ENCODE results near the gene RNF167.
"Not testable (repeated sequence)": the region's sequence is repeated elsewhere in the genome, so short reads cannot be mapped to it uniquely, and the experiment has no call there.

Gene RNF167

DNA sequence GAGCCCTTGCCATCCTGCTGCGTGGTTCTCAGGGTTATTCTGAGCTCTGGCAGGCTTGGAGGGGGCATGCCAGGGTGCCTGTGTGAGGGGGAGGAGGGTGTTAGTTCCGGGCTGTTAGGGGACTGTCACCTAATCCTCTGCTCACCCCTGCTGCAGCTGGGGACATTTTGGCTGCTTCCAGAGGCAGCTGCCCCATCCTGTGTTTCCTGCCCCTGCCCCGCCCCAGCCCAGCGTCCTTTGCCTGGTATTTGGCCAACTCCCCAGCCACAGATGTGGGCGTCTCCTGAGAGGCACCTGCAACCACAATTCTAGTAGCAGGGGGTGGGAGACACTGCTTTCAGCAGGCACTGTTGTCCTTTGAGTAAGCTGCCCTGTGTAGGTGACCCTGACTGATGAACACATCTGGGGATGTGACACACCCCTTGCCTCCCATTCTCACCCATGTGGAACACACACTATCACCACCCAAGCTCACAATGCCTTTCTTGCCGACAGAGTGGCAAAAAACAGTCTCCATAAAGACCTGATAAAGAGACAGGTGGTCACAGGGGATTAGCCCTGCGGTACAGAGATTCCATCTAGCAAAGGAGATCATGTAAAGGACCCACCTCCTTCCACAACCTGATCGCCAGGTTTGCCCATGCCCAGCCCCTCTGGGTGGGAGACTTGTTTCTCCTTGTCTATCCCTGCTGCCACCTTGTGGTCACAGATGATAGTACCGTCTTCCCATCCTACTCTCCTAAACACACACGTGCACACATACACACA is 36.8 kb upstream of the RNF167 start, which contains the start of gene CHRNE:
CHRNE (minus strand) TSS at position 48 of the 768 bp plus-strand sequence; CDS start at position 13, 35 bp downstream.
- DNase-seq: peak; percentile 46

DNA sequence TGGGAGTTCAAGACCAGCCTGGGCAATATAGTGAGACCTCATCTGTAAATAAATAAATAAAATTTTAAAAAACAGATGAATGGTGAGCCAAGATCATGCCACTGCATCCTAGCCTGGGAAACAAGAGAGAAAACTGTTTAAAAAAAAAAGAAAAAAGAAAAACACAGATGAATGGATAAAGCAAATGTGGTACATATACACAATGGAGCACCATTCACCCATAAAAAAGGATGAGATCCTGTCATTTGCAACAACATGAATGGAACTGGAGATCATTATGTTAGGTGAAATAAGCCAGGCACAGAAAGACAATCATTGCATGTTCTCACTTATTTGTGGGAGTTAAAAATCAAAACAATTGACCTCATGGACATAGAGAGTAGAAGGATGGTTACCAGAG is 33.4 kb upstream of the RNF167 start:
- not testable (repeated sequence) for DNase-seq

DNA sequence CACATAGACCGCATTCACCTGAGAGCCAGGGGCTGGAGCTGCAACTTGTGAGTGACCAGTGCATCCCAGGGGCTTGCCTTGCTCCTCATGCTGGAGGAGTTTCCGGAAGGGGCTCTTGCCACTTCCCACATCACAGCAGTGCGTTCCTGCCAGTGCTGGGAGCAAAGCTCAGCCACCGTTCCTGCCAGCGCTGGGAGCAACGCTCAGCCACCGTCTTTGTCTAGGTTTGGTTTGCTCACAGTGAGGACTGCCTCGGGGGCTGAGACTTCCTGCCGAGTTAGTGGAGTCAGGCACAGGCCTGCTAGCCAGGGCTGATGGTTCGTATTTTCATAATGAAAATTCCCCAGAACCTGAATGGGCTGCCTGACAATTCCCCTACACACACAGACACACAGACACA is 31.8 kb upstream of the RNF167 start:
- no peak for DNase-seq

DNA sequence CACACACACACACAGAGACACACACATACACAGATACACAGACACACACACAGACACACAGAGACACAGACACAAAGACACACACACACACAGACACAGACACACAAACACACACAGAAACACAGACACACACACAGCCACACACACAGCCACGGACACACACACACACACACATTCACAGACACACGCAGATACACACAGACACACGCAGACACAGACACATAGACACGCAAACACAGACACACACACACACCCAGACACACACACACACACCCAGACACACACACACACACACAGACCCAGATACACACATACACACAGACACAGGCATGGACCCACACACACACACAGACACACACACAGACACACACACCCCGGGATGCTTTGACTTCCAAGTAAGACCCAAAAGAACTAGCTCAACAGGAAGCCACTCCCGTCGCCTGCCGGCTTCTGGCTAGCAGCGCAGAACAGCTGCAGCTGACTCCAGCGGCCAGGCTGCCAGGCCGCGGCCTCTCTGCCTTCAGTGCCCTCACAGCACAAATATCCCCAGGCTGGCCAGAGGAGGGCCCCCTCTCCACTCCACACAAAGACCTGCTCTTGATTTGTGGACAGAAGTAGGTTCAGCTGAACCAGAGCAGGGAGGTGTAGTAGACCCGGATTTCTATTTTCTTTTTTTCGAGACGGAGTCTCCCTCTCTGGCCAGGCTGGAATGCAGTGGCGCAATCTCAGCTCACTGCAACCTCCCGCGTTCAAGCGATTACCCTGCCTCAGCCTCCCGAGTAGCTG is 31.2 kb upstream of the RNF167 start:
- DNase-seq: peak; percentile 54

DNA sequence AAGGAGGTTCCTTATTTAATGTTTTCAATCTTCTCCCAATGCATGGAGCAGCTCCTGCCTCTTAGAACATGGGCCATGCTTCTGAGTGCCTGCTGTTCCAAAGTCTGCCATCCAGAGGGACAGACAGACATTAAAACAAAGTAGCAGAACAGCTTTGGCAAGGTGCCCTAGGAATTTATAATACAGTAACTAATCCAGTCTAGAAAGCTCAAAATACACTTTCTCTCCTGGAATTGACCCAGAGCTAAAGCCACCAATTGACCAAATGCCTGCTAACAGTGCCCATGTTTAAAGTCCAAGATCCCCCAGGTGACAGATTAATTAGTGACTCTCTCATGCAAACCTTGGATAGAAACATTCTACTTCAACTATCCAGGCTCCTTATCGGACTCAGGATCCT is 26.1 kb upstream of the RNF167 start:
- no peak for DNase-seq

DNA sequence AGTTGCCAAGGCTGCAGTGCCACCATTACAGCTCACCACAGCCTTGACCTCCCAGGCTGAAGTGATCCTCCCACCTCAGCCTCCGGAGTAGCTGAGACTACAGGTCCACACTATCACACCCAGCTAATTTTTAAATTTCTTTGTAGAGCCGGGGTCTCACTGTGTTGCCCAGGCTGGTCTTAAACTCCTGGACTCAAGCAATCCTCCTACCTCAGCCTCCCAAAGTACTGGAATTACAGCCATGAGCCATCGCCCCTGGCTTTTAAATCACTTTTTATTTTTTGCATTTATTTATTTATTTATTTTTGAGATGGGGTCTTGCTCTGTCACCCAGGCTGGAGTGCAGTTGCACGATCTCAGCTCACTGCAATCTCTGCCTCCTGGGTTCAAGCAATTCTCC is 25.5 kb upstream of the RNF167 start:
- not testable (repeated sequence) for DNase-seq

DNA sequence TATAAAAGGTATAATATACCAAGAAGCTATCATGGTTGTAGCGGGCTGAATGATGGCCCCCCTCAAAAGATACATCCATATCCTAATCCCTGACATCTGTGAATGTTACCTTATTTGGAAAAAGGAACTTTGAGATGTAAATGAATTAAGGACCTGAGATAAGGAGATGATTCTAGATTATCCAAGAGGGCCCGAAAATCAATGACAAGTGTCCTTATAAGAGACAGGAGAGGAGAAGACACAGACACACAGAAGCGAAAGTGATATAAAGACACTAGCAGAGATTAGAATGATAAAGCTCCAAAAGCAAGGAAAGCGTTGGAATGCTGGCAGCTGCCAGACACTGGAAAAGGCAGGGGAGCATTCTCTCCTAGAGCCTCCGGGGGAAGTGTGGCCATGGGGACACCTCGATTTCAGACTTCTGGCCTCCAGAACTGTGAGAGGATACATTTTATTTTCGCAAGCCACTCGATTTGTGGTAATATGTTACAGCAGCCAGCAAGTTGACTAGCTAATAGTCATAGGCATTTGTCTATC is 20.5 kb upstream of the RNF167 start:
- DNase-seq: no peak

DNA sequence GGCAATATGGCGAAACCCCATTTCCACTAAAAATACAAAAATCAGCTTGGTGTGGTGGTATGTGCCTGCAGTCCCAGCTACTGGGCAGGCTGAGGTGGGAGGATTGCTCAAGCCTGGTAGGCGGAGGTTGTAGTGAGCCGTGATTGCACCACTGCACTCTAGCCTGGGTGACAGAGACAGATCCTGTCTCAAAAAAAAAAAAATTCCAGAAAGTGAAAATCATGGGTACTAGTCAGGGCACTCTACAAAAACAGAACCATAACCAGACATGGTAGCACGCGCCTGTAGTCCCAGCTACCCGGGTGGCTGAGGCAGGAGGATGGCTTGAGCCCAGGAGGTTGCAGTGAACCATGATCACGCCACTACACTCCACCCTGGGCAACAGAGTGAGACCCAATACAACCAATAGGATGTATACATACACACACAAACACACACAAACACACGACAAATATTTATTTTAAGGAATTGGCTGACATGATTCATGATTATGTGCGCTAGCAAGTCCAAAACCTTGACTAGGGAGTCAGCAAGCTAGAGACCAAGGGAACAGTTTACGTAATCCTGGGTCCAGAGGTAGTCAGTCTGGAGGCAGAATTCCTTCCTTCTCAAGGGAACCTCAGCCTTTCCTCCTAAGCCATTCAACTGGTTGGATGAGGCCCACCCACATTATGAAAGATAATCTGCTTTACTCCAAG is 19.6 kb upstream of the RNF167 start:
- no peak for DNase-seq

DNA sequence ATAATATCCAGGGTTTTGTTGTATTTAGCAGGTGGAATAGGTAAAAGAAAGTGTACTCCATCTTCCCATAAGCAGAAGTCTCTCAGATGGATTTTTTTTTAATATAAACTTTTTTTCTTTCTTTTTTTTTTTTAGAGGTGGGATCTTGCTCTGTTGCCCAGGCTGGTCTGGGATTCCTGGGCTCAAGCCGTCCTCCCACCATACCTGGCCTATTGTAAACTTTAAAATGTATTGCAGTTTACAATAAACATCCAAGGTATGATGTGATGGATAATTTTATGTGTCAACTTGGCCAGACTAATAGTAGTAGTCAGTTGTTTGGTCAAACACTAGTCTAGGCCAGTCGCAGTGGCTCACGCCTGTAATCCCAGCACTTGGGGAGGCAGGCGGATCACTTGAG is 18.7 kb upstream of the RNF167 start:
- DNase-seq: no peak

DNA sequence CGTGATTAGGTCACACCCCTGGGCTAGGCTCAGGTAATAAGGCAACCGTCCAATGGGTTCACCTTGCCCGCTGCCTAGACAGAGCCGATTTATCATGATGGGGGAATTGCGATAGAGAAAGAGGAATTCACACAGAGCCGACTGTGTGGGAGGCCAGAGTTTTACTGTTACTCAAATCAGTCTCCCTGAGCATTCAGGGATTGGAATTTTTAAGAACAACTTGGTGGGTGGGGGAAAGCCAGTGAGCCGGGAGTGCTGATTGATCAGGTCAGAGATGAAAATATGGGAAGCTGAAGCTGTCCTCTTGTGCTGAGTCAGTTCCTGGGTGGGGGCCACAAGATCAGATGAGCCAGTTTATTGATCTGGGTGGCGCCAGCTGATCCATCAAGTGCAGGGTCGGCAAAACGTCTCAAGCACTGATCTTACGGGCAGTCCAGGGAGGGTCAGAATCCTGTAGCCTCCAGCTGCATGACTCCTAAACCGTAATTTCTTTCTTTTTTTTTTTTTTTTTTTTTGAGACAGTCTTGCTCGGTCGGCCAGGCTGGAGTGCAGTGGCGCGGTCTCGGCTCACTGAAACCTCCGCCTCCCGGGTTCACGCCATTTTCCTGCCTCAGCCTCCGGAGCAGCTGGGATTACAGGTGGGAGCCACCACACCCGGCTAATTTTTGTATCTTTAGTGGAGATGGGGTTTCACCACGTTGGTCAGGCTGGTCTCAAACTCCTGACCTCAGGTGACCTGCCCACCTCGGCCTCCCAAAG is 13.3 kb upstream of the RNF167 start:
- DNase-seq: not testable (repeated sequence)

DNA sequence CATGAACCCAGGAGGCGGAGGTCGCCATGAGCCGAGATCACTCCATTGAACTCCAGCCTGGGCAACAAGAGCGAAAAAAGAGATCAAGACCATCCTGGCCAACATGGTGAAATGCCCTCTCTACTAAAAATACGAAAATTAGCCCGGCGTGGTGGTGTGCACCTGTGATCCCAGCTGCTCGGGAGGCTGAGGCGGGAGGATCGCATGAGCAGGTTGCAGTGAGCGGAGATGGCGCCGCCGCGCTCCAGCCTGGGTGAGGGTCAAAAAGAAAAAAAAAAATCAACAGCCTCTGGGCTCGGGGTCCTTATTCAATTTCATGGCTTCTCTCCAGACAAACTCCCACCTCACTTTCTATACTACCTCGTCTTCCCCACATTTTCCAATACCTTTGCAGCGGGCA is 11.2 kb upstream of the RNF167 start:
- no peak for DNase-seq

DNA sequence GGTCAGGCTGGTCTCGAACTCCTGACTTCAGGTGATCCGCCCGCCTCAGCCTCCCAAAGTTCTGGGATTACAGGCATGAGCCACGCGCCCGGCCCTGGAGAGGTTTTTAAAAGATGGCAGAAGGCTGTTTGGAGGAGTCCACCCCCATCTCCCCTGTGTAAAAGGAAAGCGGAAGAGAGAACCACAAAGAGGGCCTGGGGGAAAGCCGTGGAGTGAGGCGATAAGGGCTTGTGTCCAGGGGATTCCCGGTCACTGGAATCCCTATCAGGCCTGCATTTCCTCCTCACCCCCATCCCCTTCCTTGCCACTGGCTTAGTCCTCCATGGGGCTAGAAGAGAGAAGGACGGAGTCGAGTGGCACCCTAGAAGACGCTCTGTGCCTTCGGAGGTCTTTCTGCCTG is 8.1 kb upstream of the RNF167 start, which contains the start of gene GP1BA:
GP1BA (plus strand) TSS at position 315 of the 400 bp plus-strand sequence. CDS start 328 bp downstream, outside the sequence.
- no peak for DNase-seq

DNA sequence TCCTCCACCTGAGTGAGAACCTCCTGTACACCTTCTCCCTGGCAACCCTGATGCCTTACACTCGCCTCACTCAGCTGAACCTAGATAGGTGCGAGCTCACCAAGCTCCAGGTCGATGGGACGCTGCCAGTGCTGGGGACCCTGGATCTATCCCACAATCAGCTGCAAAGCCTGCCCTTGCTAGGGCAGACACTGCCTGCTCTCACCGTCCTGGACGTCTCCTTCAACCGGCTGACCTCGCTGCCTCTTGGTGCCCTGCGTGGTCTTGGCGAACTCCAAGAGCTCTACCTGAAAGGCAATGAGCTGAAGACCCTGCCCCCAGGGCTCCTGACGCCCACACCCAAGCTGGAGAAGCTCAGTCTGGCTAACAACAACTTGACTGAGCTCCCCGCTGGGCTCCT is 7.3 kb upstream of the RNF167 start:
- DNase-seq: no peak

DNA sequence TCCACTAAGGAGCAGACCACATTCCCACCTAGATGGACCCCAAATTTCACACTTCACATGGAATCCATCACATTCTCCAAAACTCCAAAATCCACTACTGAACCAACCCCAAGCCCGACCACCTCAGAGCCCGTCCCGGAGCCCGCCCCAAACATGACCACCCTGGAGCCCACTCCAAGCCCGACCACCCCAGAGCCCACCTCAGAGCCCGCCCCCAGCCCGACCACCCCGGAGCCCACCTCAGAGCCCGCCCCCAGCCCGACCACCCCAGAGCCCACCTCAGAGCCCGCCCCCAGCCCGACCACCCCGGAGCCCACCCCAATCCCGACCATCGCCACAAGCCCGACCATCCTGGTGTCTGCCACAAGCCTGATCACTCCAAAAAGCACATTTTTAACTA is 6.4 kb upstream of the RNF167 start:
- no peak for DNase-seq

DNA sequence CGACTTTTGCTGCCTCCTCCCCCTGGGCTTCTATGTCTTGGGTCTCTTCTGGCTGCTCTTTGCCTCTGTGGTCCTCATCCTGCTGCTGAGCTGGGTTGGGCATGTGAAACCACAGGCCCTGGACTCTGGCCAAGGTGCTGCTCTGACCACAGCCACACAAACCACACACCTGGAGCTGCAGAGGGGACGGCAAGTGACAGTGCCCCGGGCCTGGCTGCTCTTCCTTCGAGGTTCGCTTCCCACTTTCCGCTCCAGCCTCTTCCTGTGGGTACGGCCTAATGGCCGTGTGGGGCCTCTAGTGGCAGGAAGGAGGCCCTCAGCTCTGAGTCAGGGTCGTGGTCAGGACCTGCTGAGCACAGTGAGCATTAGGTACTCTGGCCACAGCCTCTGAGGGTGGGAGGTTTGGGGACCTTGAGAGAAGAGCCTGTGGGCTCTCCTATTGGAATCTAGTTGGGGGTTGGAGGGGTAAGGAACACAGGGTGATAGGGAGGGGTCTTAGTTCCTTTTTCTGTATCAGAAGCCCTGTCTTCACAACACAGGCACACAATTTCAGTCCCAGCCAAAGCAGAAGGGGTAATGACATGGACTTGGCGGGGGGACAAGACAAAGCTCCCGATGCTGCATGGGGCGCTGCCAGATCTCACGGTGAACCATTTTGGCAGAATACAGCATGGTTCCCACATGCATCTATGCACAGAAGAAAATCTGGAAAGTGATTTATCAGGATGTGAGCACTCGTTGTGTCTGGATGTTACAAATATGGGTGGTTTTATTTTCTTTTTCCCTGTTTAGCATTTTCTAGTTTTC is 5.7 kb upstream of the RNF167 start:
- DNase-seq: no peak

DNA sequence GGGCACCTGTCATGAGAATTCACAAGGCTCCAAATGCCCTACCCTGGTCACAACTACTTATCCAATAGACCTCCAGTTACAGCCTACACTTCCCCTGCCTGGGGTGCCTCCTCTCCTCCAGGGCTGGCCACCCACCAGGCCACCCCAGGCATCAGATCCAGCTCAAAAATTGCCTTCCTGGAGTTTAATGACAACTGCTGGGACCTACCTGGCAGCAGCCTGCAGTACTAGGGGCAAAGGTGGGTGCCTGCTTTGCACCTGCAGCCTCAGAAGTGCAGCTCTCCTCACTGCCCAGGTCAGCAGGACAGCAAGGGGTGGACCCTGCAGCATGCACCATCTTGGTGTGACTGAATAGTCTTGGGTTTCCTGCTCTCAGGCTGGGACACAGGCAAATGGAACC is 4.4 kb upstream of the RNF167 start:
- DNase-seq: no peak

DNA sequence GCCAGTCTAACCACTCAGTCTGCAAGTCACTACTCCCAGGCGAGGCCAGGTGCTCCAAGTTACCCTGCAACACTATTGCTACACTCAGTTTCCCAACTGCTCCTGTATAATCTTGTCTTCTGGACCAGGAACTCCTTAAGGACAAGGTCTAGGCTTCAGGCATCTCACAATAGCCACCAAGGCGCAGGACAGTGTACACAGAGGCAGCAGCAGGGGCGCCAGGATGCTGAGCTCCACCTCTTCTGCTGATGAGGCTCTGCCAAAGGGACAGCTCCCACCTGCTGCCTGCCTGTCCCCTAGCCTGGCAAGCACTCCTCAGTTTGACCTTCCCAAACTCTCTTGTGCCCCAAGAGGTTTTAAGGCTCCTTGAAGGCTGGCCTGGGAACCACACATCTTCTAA is 3.6 kb upstream of the RNF167 start:
- DNase-seq: no peak

DNA sequence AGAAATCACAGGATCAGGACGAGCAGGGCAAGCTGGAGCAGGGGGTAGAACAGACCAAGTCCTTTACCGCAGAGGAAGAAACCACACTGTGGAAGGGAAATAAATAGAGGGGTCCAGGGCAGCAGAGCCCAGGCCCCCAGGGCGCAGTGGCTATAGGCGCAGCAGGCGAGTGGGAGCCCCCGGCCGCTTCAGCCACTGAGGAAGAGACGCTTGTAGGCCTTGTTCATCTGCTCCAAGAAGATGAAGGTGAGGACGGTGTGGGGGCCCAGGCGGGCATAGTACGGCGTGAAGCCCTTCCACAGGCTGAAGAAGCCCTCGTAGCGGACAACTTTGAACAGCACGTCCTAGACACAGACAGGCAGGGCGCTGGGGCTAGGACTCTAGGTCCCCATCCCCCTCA is 2.5 kb upstream of the RNF167 start:
- no peak for DNase-seq

DNA sequence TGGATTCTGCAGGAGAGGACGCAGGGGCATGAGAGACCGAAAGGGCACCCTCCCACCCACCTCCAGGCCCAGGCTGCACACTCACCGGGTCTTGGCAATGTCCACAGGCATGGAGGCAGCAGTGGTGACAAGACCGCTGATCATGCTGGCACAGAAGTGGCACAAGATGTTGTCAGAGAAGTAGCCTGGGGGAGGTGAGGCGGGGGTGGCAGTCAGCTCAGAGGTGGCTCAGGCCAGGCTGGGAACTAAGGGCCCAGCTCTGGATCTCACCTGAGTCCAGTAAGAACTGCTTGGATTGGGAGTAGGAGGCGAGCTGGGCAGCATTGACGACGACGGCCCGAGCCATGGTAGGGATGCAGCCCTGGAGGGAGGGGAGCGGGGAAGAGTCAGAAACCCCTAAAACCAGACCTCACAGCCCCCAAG is 2.0 kb upstream of the RNF167 start:
- no peak for DNase-seq

DNA sequence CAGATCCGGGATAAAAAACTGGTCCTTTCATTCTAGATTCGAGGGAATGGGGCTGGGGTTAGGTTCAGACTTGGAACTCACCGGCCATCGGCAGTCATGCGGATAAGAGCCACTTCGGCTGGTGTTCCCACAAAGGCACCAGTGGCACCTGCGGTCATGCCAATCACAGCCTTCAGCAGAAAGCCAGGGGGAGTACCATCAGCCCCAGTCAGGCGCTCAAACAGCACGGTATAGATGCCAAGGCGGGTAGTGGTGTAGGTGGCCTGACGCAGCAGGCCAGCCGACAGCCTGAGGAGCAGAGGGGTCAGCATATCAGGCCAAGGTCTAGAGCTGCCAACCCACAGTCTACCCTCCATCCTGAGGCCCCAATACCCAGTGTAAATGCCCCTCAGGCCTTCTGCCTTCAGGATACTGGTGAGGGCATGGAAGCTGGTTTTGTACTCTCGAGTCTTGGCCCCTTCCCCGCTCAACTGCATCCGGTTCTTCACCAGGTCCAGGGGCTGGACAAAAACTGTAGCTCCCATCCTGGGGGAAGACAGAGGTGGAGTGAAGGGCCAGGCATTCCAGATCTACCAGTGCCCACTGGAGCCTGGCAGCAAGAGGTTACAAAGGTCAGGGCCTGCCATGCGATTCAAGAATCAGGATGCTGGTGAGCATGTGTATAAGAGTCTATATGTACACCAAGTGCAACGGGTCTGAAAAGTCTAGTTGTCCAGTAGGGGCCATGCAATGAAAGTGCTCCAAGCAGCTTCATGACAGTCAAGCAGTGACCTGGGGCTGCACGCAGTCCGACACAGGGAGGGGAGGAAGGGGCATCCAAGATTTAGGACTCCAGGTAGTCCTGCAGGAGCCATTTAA is 1.2 kb upstream of the RNF167 start:
- DNase-seq: no peak

DNA sequence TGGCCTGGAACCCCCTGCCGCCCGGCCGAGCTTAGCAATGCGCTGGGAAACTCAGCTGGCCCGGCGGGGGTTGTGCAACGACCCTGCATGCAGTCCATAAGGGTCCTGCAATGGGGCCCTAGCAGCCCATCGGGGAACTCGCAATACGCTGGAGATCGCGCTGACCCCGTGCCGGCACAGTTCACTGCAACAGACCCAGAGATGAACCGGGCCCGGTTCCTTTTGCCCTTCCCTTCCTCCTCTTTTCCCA is 597 bp upstream of the RNF167 start:
- DNase-seq: no peak

Data from amniotic stem cell (primary cell).